ENCODE results near the gene RPS27.

Gene RPS27

GRCh38 chr1:153990468-153991150 lies at the start of gene RPS27:
Gene RPS27, plus strand, starts transcription at chr1:153990762. Its CDS starts 35 bp downstream, at chr1:153990797.
- peak; percentile 97 for DNase-seq (ENCODE audit: low read depth)

GRCh38 chr1:153941826-153942725 lies 48.5 kb upstream of the RPS27 start:
- no peak for DNase-seq (ENCODE audit: low read depth)

- no peak for DNase-seq (ENCODE audit: low read depth)
These were observed 47.6 kb upstream of the RPS27 start for GRCh38 chr1:153942766-153943549.

GRCh38 chr1:153944005-153944826 lies 46.3 kb upstream of the RPS27 start:
- peak; percentile 19 for DNase-seq (ENCODE audit: low read depth)

- DNase-seq (ENCODE audit: low read depth), result no peak
These were observed 45.8 kb upstream of the RPS27 start for GRCh38 chr1:153944827-153945117.

- DNase-seq (ENCODE audit: low read depth), result peak; percentile 56
These were observed 45.3 kb upstream of the RPS27 start for GRCh38 chr1:153945131-153945794.

- peak; percentile 61 for DNase-seq (ENCODE audit: low read depth)
These were observed 44.6 kb upstream of the RPS27 start for GRCh38 chr1:153945795-153946621.

GRCh38 chr1:153946622-153947241 lies 43.8 kb upstream of the RPS27 start, which contains the start of gene DENND4B:
Gene DENND4B, minus strand, starts transcription at chr1:153946718. Its CDS starts 2,344 bp downstream, at chr1:153944374.
- peak; percentile 64 for DNase-seq (ENCODE audit: low read depth)

GRCh38 chr1:153951183-153951582 lies 39.4 kb upstream of the RPS27 start:
- DNase-seq (ENCODE audit: low read depth), result no peak

- no peak for DNase-seq (ENCODE audit: low read depth)
These were observed 38.8 kb upstream of the RPS27 start for GRCh38 chr1:153951801-153952200.

- DNase-seq (ENCODE audit: low read depth), result no peak
These were observed 36.6 kb upstream of the RPS27 start for GRCh38 chr1:153953859-153954365.

- DNase-seq (ENCODE audit: low read depth), result no peak
These were observed 35.7 kb upstream of the RPS27 start for GRCh38 chr1:153954826-153955225.

GRCh38 chr1:153956997-153957715 lies 33.4 kb upstream of the RPS27 start:
- no peak for DNase-seq (ENCODE audit: low read depth)

GRCh38 chr1:153957744-153958110 lies 32.8 kb upstream of the RPS27 start:
- peak; percentile 10 for DNase-seq (ENCODE audit: low read depth)

GRCh38 chr1:153958111-153958960 lies 32.2 kb upstream of the RPS27 start, which contains the start of gene CRTC2:
Gene CRTC2, minus strand, starts transcription at chr1:153958612. Its CDS starts 115 bp downstream, at chr1:153958497.
- peak; percentile 98 for DNase-seq (ENCODE audit: low read depth)

GRCh38 chr1:153958961-153959260 lies 31.7 kb upstream of the RPS27 start:
- no peak for DNase-seq (ENCODE audit: low read depth)

GRCh38 chr1:153959454-153959853 lies 31.1 kb upstream of the RPS27 start:
- no peak for DNase-seq (ENCODE audit: low read depth)

- DNase-seq (ENCODE audit: low read depth), result no peak
These were observed 30.4 kb upstream of the RPS27 start for GRCh38 chr1:153960206-153960605.
